Measurements from ENCODE around the gene MSS51. TPM values are rescaled to one million over a fixed set of nuclear protein-coding genes. Genes with fewer than 3 reads are reported as not detected.
"Not testable (repeated sequence)": the region's sequence is repeated elsewhere in the genome, so short reads cannot be mapped to it uniquely, and the experiment has no call there.

The MSS51 gene
- total RNA-seq, 2 donors from 2014 or later: 3.9 to 4.0 TPM

DNA sequence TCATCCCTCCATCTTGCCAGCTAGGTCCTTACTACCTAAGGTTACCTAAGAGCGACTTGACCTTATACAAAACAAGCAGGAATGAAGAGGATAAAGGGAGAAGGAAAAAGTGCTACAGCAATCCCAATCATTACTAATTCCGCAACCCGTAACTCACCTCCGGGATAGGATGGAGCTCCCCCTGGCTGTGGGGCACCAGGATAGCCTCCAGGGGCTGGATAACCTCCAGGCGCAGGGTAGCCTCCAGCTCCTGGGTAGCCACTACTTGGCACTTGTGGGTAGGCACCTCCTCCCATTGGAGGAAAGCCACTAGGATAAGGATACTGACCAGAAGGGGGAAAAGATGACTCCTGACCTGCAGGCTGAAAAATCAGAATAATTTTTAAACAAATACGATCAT is 35.3 kb downstream of the MSS51 start:
- H3K4me3 Mint-ChIP-seq: no peak overlapping the region
- Histone ChIP-seq H3K4me3 (ENCODE audit: low read length) (no peak overlapping the region), H3K9me3 (ENCODE audit: control insufficient read depth, low read length) (peaks cover 19% of the 10 kb centered on the region), H3K27me3 (ENCODE audit: control insufficient read depth, insufficient read depth, low read length, poor library complexity, severe bottlenecking) (no peaks in the 10 kb centered on the region), H3K27ac (ENCODE audit: low read depth, low read length) (no peak overlapping the region), H3K36me3 (ENCODE audit: control insufficient read depth, insufficient read depth, low read length) (peaks cover 52% of the 10 kb centered on the region), H3K9ac (ENCODE audit: extremely low read depth, low read length, poor library complexity, severe bottlenecking) (no peak overlapping the region), H3K4me1 (ENCODE audit: control insufficient read depth, insufficient read depth, low read length) (no peaks in the 10 kb centered on the region)
- peak; percentile 61 for TF ChIP-seq CTCF (conservative IDR thresholded peaks at IDR 0.05)
- H3K27ac Mint-ChIP-seq: no peak overlapping the region
- peak; percentile 68 for DNase-seq
- no peaks in the 10 kb centered on the region for H3K27me3 Mint-ChIP-seq (ENCODE audit: insufficient read depth)
- H3K9me3 Mint-ChIP-seq: peaks cover 9% of the 10 kb centered on the region
- H3K36me3 Mint-ChIP-seq (ENCODE audit: low read depth): peaks cover 53% of the 10 kb centered on the region
- 90 to 92% methylated on average over 2 to 6 of the region's 6 CpGs for WGBS, 2 experiments (ENCODE audit: insufficient coverage in 1 of 2, insufficient read length in 1 of 2)
- no peaks in the 10 kb centered on the region for H3K4me1 Mint-ChIP-seq

- not testable (repeated sequence) for DNase-seq; H3K4me3 Mint-ChIP-seq; H3K27ac ChIP-seq (ENCODE audit: low read depth, low read length); H3K27me3 Mint-ChIP-seq (ENCODE audit: insufficient read depth); H3K27ac Mint-ChIP-seq; H3K27me3 ChIP-seq (ENCODE audit: control insufficient read depth, insufficient read depth, low read length, poor library complexity, severe bottlenecking); H3K4me1 ChIP-seq (ENCODE audit: control insufficient read depth, insufficient read depth, low read length); H3K4me1 Mint-ChIP-seq; H3K4me3 ChIP-seq (ENCODE audit: low read length); H3K9me3 Mint-ChIP-seq; H3K9me3 ChIP-seq (ENCODE audit: control insufficient read depth, low read length); H3K9ac ChIP-seq (ENCODE audit: extremely low read depth, low read length, poor library complexity, severe bottlenecking)
- H3K36me3 Mint-ChIP-seq (ENCODE audit: low read depth): peaks cover 68% of the 10 kb centered on the region
- WGBS, 2 experiments (ENCODE audit: insufficient coverage in 1 of 2, insufficient read length in 1 of 2): 99 to 100% methylated on average over 2 to 3 of the region's 4 CpGs
- peaks cover 71% of the 10 kb centered on the region for H3K36me3 ChIP-seq (ENCODE audit: control insufficient read depth, insufficient read depth, low read length)
Observed at GRCh38 chr10:73394325-73394724, 39.0 kb downstream of the MSS51 start.

- Histone ChIP-seq H3K36me3 (ENCODE audit: control insufficient read depth, insufficient read depth, low read length) (peaks cover 77% of the 10 kb centered on the region), H3K27ac (ENCODE audit: low read depth, low read length) (no peak overlapping the region), H3K9me3 (ENCODE audit: control insufficient read depth, low read length) (no peaks in the 10 kb centered on the region), H3K9ac (ENCODE audit: extremely low read depth, low read length, poor library complexity, severe bottlenecking) (no peak overlapping the region), H3K27me3 (ENCODE audit: control insufficient read depth, insufficient read depth, low read length, poor library complexity, severe bottlenecking) (no peaks in the 10 kb centered on the region), H3K4me3 (ENCODE audit: low read length) (no peak overlapping the region), H3K4me1 (ENCODE audit: control insufficient read depth, insufficient read depth, low read length) (no peaks in the 10 kb centered on the region)
- peaks cover 65% of the 10 kb centered on the region for H3K36me3 Mint-ChIP-seq (ENCODE audit: low read depth)
- TF ChIP-seq CTCF (conservative IDR thresholded peaks at IDR 0.05): no peak
- H3K4me3 Mint-ChIP-seq: no peak overlapping the region
- H3K4me1 Mint-ChIP-seq: no peaks in the 10 kb centered on the region
- WGBS, 2 experiments (ENCODE audit: insufficient coverage in 1 of 2, insufficient read length in 1 of 2): 97% methylated on average over 4 of the region's 4 CpGs
- DNase-seq: no peak
- H3K9me3 Mint-ChIP-seq: peaks cover 2% of the 10 kb centered on the region
- H3K27me3 Mint-ChIP-seq (ENCODE audit: insufficient read depth): no peaks in the 10 kb centered on the region
- H3K27ac Mint-ChIP-seq: no peak overlapping the region
Observed at GRCh38 chr10:73388228-73388627, 45.1 kb downstream of the MSS51 start.

- H3K4me3 ChIP-seq (ENCODE audit: low read length): no peak overlapping the region
- no peak overlapping the region for H3K9ac ChIP-seq (ENCODE audit: extremely low read depth, low read length, poor library complexity, severe bottlenecking)
- TF ChIP-seq CTCF (conservative IDR thresholded peaks at IDR 0.05): no peak
- H3K27ac ChIP-seq (ENCODE audit: low read depth, low read length): no peak overlapping the region
- H3K27ac Mint-ChIP-seq: no peak overlapping the region
- no peaks in the 10 kb centered on the region for H3K4me1 ChIP-seq (ENCODE audit: control insufficient read depth, insufficient read depth, low read length)
- no peaks in the 10 kb centered on the region for H3K27me3 ChIP-seq (ENCODE audit: control insufficient read depth, insufficient read depth, low read length, poor library complexity, severe bottlenecking)
- H3K9me3 Mint-ChIP-seq: no peaks in the 10 kb centered on the region
- H3K4me3 Mint-ChIP-seq: no peak overlapping the region
- H3K36me3 ChIP-seq (ENCODE audit: control insufficient read depth, insufficient read depth, low read length): peaks cover 87% of the 10 kb centered on the region
- no peak for DNase-seq
- H3K27me3 Mint-ChIP-seq (ENCODE audit: insufficient read depth): no peaks in the 10 kb centered on the region
- H3K36me3 Mint-ChIP-seq (ENCODE audit: low read depth): peaks cover 67% of the 10 kb centered on the region
- H3K4me1 Mint-ChIP-seq: no peaks in the 10 kb centered on the region
- 94% methylated on average over 6 to 7 of the region's 7 CpGs for WGBS, 2 experiments (ENCODE audit: insufficient coverage in 1 of 2, insufficient read length in 1 of 2)
- H3K9me3 ChIP-seq (ENCODE audit: control insufficient read depth, low read length): no peaks in the 10 kb centered on the region
Observed at GRCh38 chr10:73386583-73386982, 46.8 kb downstream of the MSS51 start.

All from endodermal cell (in vitro differentiated cells).